HEK293T (cell line): Measurements from ENCODE around the gene TSG101.

Experiments used
- FOXK2 ChIP-seq: fragments of 450-650 bp; IDR thresholded peaks from 2 replicates; pipeline ENCODE4 v1.6.1; 2016; ENCODE audit warnings: mild to moderate bottlenecking
- PKNOX1 ChIP-seq: fragments of 450-650 bp; IDR thresholded peaks from 2 replicates; pipeline ENCODE4 v1.6.1; 2016
- SUZ12 ChIP-seq: fragments of 450-650 bp; IDR thresholded peaks from 2 replicates; pipeline ENCODE4 v1.6.1; 2016; ENCODE audit warnings: mild to moderate bottlenecking
- ZNF384 ChIP-seq: fragments of 450-650 bp; IDR thresholded peaks from 2 replicates; pipeline ENCODE4 v1.6.1; 2016

GRCh38 chr11:18498039-18498438 is 28.7 kb downstream of the TSG101 start:
- no peak for TF ChIP-seq FOXK2
- no peak for TF ChIP-seq PKNOX1
- TF ChIP-seq SUZ12: no peak
- no peak for TF ChIP-seq ZNF384
